Breast epithelium (tissue), 3 donors: ENCODE results near the gene HPCAL1.

ENCODE experiments used
- CTCF ChIP-seq, 3 donors: fragments of 450-650 bp; IDR thresholded peaks; one replicate each; pipeline ENCODE4 v1.5.1; 2016 to 2017; ENCODE audit warnings: antibody characterized with exemption in 3 of 3, mild to moderate bottlenecking in 3 of 3, moderate library complexity in 3 of 3
- POLR2AphosphoS5 ChIP-seq, 3 donors: sonication (generic); formaldehyde crosslinking; IDR thresholded peaks; one replicate each; pipeline ENCODE4 v1.6.1; 2017; ENCODE audit warnings: antibody characterized with exemption in 3 of 3

- no peak for TF ChIP-seq CTCF (IDR thresholded peaks at IDR 0.05)
- TF ChIP-seq POLR2AphosphoS5 (IDR thresholded peaks at IDR 0.05): no peak
Measured at GRCh38 chr2:10465910-10466309, 163.2 kb downstream of the HPCAL1 start.
